ENCODE results near the gene MB21D2. TPM values are rescaled to one million over a fixed set of nuclear protein-coding genes. Genes with fewer than 3 reads are reported as not detected.
A peak's percentile ranks its signal among the peaks of the same experiment; 100 is the strongest.

MB21D2 gene
- total RNA-seq, 1 donor from 2014 or later = 2.1 TPM

DNA sequence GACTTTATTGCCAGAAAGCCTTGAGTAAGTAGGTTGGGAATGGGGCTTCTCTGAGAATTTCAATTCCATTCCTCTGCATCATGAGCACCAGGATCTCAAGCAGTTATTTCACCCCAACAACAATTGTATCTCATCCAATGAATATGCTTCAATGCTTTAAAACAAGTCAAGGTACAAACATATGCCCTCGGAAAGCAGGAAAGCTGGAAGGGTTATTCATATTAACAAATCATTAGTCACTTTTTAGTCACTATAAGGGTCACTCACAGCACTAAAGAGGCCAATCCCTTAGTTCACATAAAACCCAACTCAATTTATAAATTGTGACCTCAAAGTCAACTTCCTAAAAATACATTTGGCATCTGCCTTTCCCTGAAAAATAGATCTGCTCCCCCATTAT lies 16.2 kb downstream of the MB21D2 start:
- no peak for ATAC-seq
- intact Hi-C loops (cut with DNase I) = no loop called here
- DNase-seq (ENCODE audit: missing footprints) = no peak

DNA sequence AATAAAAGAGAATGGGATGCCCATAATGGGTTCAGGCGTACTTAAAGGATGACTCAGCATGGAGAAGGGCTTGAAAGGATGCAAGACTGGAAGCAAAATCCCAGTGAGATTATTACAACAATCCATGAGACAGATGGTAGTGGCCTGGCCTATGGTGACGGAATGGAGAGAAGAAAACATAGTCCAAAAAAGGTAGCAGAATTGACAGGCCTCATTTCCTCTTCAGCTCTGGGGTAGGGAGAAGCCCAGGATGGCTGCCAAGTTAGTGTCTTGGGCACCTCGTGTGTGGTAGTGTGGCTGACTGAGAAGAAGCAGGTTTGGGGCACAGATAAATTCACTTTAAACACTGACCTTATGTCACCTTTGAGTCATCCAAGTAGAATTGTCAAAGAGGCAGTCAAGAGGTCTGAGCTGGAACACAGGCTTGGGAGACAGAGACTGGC lies 18.1 kb downstream of the MB21D2 start:
- ATAC-seq (no peak), DNase-seq (ENCODE audit: missing footprints) (no peak)
- intact Hi-C loops (cut with DNase I) = no loop called here

- ATAC-seq (no peak), DNase-seq (ENCODE audit: missing footprints) (no peak)
- intact Hi-C loops (cut with DNase I) = no loop called here
Measured at GRCh38 chr3:192897005-192897404, 20.7 kb downstream of the MB21D2 start.

DNA sequence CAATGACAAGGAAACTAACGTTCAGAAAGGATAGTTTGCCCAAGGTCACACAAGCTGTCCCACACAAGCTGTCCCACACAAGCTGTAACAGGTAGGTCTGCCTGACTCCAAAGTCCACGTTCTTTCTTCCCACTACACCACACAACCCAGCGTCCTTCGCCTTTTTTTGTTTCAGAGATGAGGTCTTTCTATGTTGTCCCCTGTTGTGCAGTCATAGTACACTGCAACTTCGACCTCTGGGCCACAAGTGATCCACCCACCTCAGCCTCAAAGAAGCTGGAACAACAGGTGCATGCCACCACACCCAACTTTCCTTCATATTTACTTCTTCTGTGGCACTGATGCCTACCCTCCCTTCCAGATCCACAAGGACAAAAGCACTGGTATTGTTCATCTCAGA lies 21.4 kb downstream of the MB21D2 start:
- ATAC-seq (no peak), DNase-seq (ENCODE audit: missing footprints) (no peak)
- intact Hi-C loops (cut with DNase I) = no loop called here

- ATAC-seq (no peak), DNase-seq (ENCODE audit: missing footprints) (no peak)
- intact Hi-C loops (cut with DNase I) = no loop called here
Measured at GRCh38 chr3:192894676-192895075, 23.0 kb downstream of the MB21D2 start.

DNA sequence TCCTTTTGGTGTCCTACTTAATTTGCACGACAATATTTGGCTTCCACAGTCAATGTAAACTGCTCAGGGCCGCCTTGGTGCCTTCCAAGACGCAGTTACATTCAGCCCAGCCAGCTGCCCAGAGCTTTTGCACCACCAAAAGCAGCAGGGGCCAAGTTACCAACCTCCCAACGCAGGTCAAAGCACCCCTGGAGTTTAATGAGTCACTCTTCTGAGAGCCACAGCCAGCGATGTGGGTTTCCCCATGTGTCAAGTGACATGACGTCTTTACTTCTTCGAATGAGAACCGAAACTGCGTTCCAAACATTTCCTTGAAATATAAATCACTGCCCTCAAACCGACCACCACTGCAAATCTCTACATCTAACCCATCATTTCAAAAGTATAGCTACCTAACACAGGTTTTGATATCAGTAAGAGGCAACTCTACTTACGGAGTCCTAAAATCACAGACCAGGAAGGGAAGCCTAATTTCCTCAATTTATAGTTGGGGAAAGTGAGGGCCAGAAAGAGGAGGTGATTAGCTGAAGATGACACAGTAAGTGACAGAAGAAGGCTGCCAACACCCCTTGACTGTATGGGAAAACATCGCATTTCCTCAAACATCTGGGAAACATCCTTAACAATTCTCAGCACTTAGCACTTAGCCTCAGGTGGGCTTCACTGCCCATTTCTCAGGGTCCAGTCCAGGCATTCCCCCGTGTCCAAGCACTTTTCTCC lies 24.5 kb downstream of the MB21D2 start:
- DNase-seq (ENCODE audit: missing footprints) (no peak), ATAC-seq (peak; percentile 58)
- intact Hi-C loops (cut with DNase I) = no loop called here

GRCh38 chr3:192890347-192891335 lies 27.0 kb downstream of the MB21D2 start:
- DNase-seq (ENCODE audit: missing footprints) = no peak
- intact Hi-C loops (cut with DNase I) = no loop called here
- no peak for ATAC-seq

DNA sequence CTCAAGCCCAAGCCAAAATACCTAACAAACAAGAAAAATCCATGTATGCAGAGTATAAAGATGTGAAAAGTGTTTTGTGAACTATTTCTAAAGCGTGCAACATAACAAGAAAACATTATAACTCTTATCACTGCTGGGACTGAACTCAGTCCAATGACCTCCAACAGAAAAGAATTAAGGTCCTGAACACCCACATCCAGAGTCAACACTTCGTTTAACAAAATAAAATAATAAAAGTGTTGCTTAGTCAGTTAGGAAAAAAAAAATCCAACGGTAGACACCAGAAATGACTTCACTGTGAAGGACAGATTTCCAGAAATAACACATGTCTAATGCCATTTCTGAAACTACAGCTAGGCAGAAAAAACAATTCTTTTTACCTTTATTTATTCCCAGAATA lies 28.0 kb downstream of the MB21D2 start:
- ATAC-seq = no peak
- intact Hi-C loops (cut with DNase I) = no loop called here
- no peak for DNase-seq (ENCODE audit: missing footprints)

GRCh38 chr3:192888190-192888589 lies 29.5 kb downstream of the MB21D2 start:
- intact Hi-C loops (cut with DNase I) = no loop called here
- DNase-seq (ENCODE audit: missing footprints) (no peak), ATAC-seq (no peak)

DNA sequence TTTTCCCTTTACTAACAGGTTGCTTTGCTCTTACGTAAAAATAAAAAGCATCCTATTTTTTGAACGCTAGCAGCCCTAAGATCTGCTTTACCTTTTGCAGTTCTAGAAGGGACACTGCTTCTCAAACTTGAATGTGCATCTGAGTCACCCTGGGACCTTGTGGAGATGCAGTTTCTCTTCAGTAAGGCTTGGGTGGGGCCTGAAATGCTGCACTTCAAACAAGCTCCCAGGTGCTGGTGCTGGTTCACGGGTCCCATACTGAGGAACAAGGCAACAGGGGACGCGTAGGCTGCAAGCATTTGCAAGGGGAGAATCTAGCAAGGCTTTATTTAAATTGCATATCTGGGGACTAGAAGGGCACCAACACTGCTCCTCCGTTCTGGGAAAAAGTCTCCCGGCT lies 30.0 kb downstream of the MB21D2 start:
- DNase-seq (ENCODE audit: missing footprints) (no peak), ATAC-seq (no peak)
- intact Hi-C loops (cut with DNase I) = no loop called here

GRCh38 chr3:192887047-192887446 lies 30.6 kb downstream of the MB21D2 start:
- peak; percentile 75 for ATAC-seq
- DNase-seq (ENCODE audit: missing footprints) = no peak
- intact Hi-C loops (cut with DNase I) = no loop called here

DNA sequence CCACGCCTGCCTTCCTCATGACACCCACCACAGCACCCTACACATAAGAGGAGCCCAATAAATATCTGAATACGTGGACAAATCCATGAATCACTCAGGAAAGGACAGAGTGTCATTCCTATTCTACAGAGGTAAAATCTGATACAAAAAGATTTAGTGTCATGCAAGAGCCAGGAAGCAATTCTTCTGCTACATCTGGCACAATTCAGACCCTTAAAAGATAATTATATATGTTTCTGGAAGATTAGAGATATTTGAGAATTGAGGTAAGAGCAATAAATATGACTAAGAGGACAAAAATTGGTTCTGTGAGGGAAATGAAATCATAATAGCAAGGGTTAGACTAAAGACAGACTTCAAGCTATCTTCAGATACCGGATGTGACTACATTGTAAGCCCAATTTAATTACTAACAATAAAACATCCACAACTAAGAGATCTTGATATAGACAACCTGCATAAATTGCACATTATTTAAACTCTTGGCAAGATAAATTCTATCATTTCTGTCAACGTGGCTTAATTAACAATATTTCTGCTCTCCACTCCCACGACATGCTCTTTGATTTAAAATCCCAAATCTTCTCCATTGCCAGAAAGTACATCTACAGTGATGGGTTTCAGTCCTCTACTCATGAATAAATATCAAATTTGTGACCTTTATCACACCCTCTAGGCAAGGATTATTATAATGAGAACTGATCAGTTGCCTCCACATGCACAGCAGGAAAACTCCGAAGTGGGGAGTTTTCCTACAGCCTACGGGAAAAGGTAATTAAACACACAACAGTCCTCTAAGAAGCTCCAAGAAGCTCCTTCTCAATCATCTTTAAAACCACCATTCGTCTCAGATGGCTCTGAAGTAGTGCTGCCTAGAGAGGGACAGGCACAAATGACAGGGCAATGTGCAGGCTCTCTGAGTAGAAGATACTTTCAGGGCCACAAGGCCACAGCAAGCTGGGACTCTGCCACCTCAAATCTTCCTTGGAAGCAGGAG lies 32.6 kb downstream of the MB21D2 start:
- intact Hi-C loops (cut with DNase I) = no loop called here
- no peak for DNase-seq (ENCODE audit: missing footprints)
- no peak for ATAC-seq

DNA sequence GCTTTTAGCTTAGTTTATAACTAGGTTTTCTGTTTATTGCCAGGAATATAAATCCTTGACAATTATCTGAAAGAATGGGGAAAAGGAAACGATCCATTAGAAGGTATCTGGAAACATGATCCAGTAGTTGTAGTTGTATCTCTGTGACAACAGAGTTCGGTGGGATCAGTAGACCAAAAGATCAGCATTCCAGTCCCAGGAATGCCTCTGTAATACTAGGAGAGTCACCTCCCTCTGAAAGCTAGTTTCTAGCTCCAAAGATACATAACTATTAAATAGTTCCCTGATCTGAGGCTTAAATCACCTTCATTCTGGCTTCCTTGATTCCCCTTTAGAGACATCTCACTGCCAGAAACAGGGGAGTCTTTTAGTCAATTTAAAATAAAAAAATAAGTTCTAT lies 34.1 kb downstream of the MB21D2 start:
- intact Hi-C loops (cut with DNase I) = no loop called here
- DNase-seq (ENCODE audit: missing footprints) (no peak), ATAC-seq (no peak)

- DNase-seq (ENCODE audit: missing footprints) (no peak), ATAC-seq (no peak)
- intact Hi-C loops (cut with DNase I) = no loop called here
Measured at GRCh38 chr3:192881159-192881786, 36.4 kb downstream of the MB21D2 start.

GRCh38 chr3:192880313-192880712 lies 37.3 kb downstream of the MB21D2 start:
- intact Hi-C loops (cut with DNase I) = no loop called here
- ATAC-seq (no peak), DNase-seq (ENCODE audit: missing footprints) (no peak)

DNA sequence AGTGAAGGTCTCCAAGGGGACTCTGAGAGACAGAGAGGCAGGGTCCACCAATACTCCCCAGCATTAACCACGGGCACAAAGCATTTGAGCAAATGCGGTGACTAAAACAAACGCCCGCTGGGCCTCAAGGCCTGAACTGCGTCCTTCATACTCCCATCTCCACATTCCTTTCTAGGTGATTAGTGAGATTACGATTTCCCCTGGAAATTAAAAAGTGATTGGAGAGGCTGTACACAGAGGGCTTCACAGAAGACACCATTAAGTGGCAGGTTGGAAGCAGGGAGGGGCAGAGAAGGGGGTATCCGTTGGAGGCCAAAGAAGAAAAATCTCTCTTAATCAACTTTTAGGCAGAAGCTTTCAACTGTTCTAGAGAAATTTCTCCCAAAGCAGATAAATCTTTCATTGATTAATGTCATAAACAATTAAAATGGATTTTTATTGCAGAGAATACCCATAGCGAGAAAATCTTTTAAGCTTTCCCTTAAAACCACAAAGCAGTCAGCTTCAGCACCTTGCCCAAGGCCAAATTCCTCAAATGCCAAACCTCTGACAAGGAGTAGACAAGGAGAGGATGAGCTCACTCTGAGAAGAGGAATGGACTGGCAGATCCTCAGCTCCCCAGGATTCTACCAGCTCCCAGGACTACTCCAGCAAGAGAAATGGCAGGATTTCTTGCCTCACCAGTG lies 38.2 kb downstream of the MB21D2 start:
- ATAC-seq (peak; percentile 56), DNase-seq (ENCODE audit: missing footprints) (no peak)
- intact Hi-C loops (cut with DNase I) = no loop called here

DNA sequence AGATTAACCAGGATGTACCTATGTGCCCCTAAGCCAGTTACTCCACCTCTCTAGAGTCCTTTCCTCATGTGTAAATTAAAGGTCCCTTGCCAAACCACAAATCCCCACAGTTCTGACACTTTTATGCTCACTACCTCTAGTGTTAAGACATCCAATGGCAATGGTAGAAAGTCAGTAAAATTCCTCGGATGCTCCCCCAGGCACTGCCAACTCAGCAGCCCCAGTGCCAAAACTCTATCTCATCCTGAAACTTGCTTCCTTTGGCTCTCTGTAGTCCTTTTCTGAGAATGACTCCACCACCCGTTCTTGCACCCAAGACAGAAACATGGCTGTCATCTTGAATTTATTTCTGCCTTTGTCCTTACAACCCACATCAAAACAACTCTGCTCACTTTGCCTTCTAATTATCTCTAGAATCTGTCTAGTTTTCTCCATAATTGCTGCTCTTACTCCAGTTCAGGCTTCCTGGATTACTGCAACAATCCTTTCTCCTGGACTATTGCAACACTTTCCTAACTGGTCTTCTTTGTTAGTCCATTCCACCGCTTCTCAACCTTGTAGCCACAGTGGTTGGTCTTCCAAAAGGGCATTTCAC lies 41.6 kb downstream of the MB21D2 start:
- ATAC-seq (no peak), DNase-seq (ENCODE audit: missing footprints) (no peak)
- intact Hi-C loops (cut with DNase I) = no loop called here

All from Right ventricle myocardium inferior (tissue), 1 donor.